ENCODE measurements around the gene LRRIQ4. TPM values are rescaled to one million over a fixed set of nuclear protein-coding genes. Genes with fewer than 3 reads are reported as not detected.
A peak's percentile ranks its signal among the peaks of the same experiment; 100 is the strongest.

Gene LRRIQ4
- polyA plus RNA-seq, 3 donors: not detected

GRCh38 chr3:169813757-169814517 lies 1.3 kb downstream of the LRRIQ4 start:
- intact Hi-C loops (cut with micrococcal nuclease): no loop called here
- Histone ChIP-seq H3K4me1 (ENCODE audit: control insufficient read depth in 1 of 2, insufficient read depth in 2 of 2, low read length in 2 of 2) (peaks cover 26 to 31% of the 10 kb centered on the region in 2 donors), H4K20me1 (ENCODE audit: insufficient read depth, low read length) (no peaks in the 10 kb centered on the region), H3K27me3 (ENCODE audit: control insufficient read depth in 2 of 2, insufficient read depth in 2 of 2, low read length in 2 of 2) (peaks cover 0 to 3% of the 10 kb centered on the region in 2 donors), H2AFZ (ENCODE audit: insufficient read depth, low read depth, low read length, poor library complexity, severe bottlenecking) (peak overlapping the region; percentile 94), H3K27ac (ENCODE audit: low read depth in 1 of 2, low read length in 2 of 2) (peak overlapping the region in 1 of 2 donors; percentile 6), H3K9ac (ENCODE audit: insufficient read depth, low read length, poor library complexity, severe bottlenecking) (peak overlapping the region; percentile 65), H3K9me3 (replicated peaks in 1 of 2; ENCODE audit: control insufficient read depth in 1 of 2, insufficient read depth in 1 of 2, low read length in 2 of 2) (peaks cover 0 to 8% of the 10 kb centered on the region in 2 donors), H3K4me2 (replicated peaks; ENCODE audit: extremely low read depth, low read length, poor library complexity, severe bottlenecking) (peak overlapping the region; percentile 87), H3K36me3 (replicated peaks in 1 of 2; ENCODE audit: control insufficient read depth in 1 of 2, insufficient read depth in 2 of 2, low read length in 2 of 2) (no peaks in the 10 kb centered on the region), H3K79me2 (ENCODE audit: insufficient read depth, low read length) (no peaks in the 10 kb centered on the region), H3K4me3 (replicated peaks in 1 of 3; ENCODE audit: low read depth in 2 of 3, low read length in 3 of 3) (peak overlapping the region; percentile 50 to 75 (median 59))
- TF ChIP-seq CTCF (IDR thresholded peaks at IDR 0.05): peak; percentile 64
- Mint-ChIP-seq H3K27ac (peak overlapping the region in 4 of 7 donors; percentile 54 to 85 (median 59)), H3K4me1 (peaks cover 27% of the 10 kb centered on the region), H3K27me3 (ENCODE audit: low read depth in 3 of 3) (peaks cover 0 to 4% (median 2%) of the 10 kb centered on the region in 3 donors), H3K36me3 (no peaks in the 10 kb centered on the region), H3K9me3 (peaks cover 6 to 20% (median 11%) of the 10 kb centered on the region in 7 donors), H3K4me3 (peak overlapping the region; percentile 89 to 96)
- DNase-seq: peak; percentile 14 to 41 (median 17)
- 37% methylated on average over 21 of the region's 27 CpGs for WGBS (ENCODE audit: insufficient coverage)

GRCh38 chr3:169815590-169816150 lies 3.0 kb downstream of the LRRIQ4 start:
- no peak for DNase-seq

More at GRCh38 chr3:169815590-169816150, 3.0 kb downstream of the LRRIQ4 start:
- Histone ChIP-seq H3K4me3 (replicated peaks in 1 of 3; ENCODE audit: low read depth in 2 of 3, low read length in 3 of 3) (no peak overlapping the region), H3K4me1 (ENCODE audit: control insufficient read depth in 1 of 2, insufficient read depth in 2 of 2, low read length in 2 of 2) (peaks cover 26 to 31% of the 10 kb centered on the region in 2 donors), H3K27me3 (ENCODE audit: control insufficient read depth in 2 of 2, insufficient read depth in 2 of 2, low read length in 2 of 2) (peaks cover 0 to 3% of the 10 kb centered on the region in 2 donors), H3K4me2 (replicated peaks; ENCODE audit: extremely low read depth, low read length, poor library complexity, severe bottlenecking) (no peak overlapping the region), H4K20me1 (ENCODE audit: insufficient read depth, low read length) (no peaks in the 10 kb centered on the region), H3K27ac (ENCODE audit: low read depth in 1 of 2, low read length in 2 of 2) (no peak overlapping the region), H2AFZ (ENCODE audit: insufficient read depth, low read depth, low read length, poor library complexity, severe bottlenecking) (no peak overlapping the region), H3K9me3 (replicated peaks in 1 of 2; ENCODE audit: control insufficient read depth in 1 of 2, insufficient read depth in 1 of 2, low read length in 2 of 2) (peaks cover 0 to 8% of the 10 kb centered on the region in 2 donors), H3K79me2 (ENCODE audit: insufficient read depth, low read length) (no peaks in the 10 kb centered on the region), H3K36me3 (replicated peaks in 1 of 2; ENCODE audit: control insufficient read depth in 1 of 2, insufficient read depth in 2 of 2, low read length in 2 of 2) (no peaks in the 10 kb centered on the region), H3K9ac (ENCODE audit: insufficient read depth, low read length, poor library complexity, severe bottlenecking) (no peak overlapping the region)
- Mint-ChIP-seq H3K36me3 (no peaks in the 10 kb centered on the region), H3K9me3 (peaks cover 6 to 20% (median 11%) of the 10 kb centered on the region in 7 donors), H3K4me3 (no peak overlapping the region), H3K4me1 (peaks cover 27% of the 10 kb centered on the region), H3K27ac (no peak overlapping the region), H3K27me3 (ENCODE audit: low read depth in 3 of 3) (peaks cover 0 to 4% (median 2%) of the 10 kb centered on the region in 3 donors)
- whole genome bisulfite sequencing (ENCODE audit: insufficient coverage): 85% methylated on average over 2 of the region's 4 CpGs
- intact Hi-C loops (cut with micrococcal nuclease): no loop called here
- no peak for TF ChIP-seq CTCF (IDR thresholded peaks at IDR 0.05)

Measured in CD14-positive monocyte (primary cell).